HG03097 (cell line): ENCODE results near the gene PTPRM.

Source experiments
- ATAC-seq: cut with Tn5 transposase; IDR thresholded peaks from one replicate; pipeline ENCODE4 v1.9.1; 2021; ENCODE audit not compliant: unreplicated experiment, low FRiP score

PTPRM gene

DNA sequence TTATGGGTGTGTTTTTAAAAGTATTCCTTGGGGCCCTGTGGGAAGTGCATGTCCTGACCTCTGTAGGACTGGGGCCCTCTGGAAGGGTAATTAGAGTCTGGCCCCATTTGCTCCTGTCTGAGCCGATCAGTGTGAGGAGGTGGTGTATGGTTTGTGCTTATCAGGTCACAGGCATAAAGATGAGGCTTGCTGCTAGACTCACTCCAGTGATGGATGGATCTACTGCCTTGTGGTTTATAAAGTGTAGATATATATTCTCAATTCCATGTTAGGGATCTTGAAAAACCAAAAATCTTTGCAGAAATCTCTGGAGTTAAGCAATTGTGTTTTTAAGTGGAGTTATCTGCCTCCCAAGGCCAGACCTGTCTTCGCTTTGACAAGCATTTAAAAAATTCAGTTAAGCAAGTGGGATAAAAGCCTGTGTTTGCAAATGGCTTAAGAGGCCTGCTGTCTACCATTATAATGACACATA, 182.4 kb downstream of the PTPRM start:
- ATAC-seq: no peak

DNA sequence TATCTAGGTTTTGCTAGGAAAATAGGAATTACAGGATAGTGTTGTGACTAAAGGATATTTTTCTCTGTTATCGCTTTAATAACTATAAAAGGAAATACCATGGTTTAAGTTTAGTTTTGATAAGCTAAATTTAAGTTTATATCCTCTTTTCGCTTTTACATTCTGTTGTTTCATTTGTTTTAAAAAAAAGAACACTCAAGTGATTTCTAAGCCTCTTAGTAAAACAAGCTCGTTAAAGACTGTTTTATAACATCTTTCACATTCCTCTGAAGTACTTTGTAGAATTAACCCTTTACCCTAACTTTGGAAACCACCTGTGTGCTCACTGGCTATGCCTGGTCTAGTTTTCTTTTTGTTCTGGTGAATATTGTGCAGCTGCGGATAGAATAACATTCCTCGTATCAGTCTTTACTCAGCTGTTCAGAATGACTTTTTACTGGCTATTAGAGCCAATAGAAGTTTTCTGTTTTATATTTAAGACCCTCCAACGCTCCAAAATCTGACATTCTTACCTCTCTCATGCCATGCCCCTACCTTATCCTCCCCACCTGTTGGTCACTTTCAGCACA, 183.1 kb downstream of the PTPRM start:
- ATAC-seq: no peak

- ATAC-seq: no peak
These were observed 183.8 kb downstream of the PTPRM start for GRCh38 chr18:7750966-7751365.

DNA sequence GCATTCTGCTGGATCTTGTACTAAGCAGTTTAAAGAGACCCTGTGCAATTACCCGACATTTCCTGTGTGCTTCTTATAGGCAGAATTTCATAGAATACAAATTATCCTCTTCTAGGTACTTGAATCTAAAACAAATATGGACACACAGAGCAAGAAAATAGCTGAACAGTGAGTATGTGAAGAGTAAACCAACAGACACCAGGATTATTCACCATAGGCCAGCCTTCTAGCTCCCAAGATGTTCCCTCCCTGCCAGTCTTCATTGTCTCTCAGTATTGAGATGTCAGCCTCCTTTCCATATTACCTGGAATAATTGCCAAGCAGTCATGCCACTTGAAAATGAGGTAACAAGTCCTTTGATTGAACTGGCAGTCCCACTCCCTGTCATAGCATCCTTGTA, 187.1 kb downstream of the PTPRM start:
- no peak for ATAC-seq

- ATAC-seq: no peak
These were observed 187.6 kb downstream of the PTPRM start for GRCh38 chr18:7754725-7755181.

- ATAC-seq: no peak
These were observed 188.8 kb downstream of the PTPRM start for GRCh38 chr18:7755753-7756475.

GRCh38 chr18:7757175-7757574, 190.1 kb downstream of the PTPRM start:
- ATAC-seq: no peak

DNA sequence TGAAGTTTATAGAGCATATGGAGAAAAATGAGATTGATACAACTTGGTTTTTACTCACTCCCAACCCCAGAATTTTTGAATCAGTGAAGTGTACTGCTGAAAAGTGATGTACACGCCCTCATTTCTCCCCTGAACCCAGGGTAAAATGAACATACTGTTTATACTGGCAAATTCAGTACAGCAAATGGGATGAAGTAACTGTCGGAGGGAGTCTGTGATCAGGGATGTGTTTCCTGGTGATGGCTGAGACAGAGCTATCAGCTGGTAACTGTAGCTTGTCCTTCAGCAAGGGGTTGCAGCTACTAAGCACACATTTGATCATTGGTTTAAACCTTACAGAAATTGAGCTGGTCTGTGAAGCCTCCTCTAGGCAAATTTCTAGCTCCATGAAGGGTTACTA, 191.6 kb downstream of the PTPRM start:
- no peak for ATAC-seq

- no peak for ATAC-seq
These were observed 194.1 kb downstream of the PTPRM start for GRCh38 chr18:7760967-7761948.

DNA sequence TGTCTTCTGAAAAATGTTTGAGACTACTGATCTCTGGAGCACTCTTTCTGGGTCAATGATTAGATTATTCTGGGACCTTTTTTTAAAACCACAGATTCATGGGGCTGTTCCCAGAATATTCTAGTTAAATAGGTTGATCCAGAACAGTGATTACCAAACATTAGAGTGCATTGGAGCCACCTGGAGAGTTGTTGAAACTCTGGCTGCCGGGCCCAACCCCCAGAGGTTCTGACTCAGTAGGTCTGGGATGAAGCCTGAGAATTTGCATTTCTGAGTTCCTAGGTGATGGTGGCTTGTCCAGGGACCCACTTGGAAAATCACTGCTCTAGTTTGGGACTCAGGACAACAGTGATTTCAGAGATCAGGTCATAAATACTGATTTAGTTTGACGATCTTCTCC, 197.3 kb downstream of the PTPRM start:
- ATAC-seq: no peak

DNA sequence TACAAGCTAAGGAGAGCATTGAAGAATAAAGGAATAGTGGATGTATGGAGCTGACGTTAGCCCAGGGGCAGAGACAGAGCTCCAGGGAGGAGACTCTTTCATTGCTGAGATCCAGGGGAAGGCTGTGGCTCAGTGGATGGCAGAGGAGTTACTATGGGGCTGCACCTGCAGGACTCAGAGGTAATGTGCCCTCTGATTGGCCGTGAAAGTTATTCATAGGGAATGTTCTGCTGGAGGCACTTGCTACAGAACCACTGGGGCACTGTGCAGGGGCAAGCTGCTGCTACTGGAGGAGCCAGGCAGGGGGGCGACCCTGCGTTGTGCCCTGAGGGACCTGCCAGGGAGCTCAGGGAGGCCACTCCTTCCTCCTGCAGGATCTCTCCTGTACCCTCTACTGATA, 199.2 kb downstream of the PTPRM start:
- ATAC-seq: no peak

GRCh38 chr18:7766817-7767216, 199.7 kb downstream of the PTPRM start:
- ATAC-seq: no peak

DNA sequence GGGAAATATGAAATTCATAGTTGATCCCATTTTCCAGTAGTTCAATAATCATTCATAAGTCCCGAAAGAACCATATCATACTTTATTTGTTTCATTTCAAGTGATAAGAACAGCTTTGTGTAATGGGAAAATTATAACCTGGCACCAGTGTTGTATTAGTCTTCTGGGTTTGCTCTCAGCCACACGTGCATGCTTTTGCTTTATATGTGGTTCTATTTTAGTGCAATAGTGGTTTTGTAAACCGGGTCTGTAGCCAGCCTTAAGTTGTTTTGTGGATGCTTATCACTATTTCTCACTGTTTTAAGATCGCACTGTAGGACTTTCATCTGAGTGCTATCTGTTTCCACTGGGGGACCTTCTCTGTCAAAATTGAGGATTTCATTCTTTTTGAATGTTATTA, 203.8 kb downstream of the PTPRM start:
- ATAC-seq: no peak

DNA sequence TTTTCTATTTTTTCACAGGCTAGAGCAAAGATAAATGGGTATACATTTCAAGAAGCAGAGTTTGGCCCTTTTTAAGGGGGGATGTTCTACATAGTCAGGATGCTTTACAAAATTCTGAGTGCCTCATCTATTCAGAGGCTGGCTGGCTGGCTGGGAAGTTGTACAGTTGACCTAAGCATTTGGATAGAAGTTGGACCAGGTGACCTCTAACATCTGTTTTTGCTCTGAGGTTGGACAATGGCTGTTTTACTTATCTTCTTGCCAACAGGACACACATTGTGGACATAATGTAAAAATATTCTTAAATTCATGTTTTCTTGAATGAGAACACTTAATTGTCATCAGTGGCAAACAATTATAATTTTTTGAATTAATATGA, 205.4 kb downstream of the PTPRM start:
- ATAC-seq: no peak

GRCh38 chr18:7772951-7773350, 205.8 kb downstream of the PTPRM start:
- no peak for ATAC-seq

DNA sequence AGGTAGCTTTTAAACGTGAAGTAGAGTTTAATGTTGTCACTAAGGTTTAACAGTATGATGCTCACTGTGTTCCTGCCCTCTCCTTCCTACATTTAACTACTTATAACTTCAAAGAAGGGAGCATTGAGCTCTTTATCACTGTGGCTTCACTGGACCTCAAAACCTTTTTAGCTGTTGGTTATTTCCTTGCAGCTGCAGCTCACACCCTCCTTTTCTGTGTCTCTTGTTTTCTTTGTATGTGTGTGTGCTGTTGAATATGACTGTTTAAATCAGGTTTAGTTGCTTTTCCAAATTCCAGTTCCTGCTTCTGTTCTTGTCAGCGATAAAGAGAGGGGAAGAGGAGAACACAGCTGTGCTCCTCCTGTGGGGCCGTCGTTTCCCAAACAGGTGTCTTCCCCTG, 208.0 kb downstream of the PTPRM start:
- ATAC-seq: no peak

- no peak for ATAC-seq
These were observed 208.7 kb downstream of the PTPRM start for GRCh38 chr18:7775843-7776242.

DNA sequence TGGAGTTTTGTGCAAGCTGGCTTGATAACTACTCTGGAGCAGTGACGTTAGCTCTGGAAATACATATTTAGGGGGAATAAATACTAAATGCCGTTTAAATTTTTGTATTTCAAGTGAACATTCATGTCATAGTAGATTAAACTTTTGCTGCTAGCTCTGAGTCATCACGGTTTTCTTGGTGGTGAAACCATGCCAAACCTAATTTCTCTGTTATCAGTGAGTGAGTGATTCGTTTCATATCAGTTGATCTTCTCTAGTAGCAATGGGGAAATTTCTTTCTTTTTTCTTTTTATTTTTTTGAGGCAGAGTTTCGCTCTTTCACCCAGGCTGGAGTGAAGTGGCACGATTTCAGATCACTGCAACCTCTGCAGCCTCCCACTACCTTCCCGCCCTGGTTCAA, 211.1 kb downstream of the PTPRM start:
- ATAC-seq: no peak

- ATAC-seq: no peak
These were observed 212.1 kb downstream of the PTPRM start for GRCh38 chr18:7779211-7779610.

DNA sequence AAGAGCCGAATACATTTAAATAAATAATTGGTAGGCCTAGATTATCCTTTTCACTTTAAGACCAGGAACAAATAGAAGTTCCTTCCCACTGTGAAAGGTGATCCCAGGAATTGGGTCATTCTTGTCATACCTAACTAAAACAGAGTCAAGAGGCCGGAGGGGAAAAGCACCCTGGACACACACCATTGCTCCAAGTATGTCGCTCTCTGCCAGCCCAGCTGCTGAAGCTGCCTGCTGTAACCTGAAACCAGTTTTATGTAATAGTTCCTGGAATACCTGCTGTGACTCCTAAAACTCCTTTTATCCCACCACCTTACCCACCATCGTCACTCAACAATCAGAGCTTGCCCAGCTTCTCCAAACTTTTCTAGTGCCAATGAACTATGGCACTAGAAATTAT, 217.1 kb downstream of the PTPRM start:
- no peak for ATAC-seq

DNA sequence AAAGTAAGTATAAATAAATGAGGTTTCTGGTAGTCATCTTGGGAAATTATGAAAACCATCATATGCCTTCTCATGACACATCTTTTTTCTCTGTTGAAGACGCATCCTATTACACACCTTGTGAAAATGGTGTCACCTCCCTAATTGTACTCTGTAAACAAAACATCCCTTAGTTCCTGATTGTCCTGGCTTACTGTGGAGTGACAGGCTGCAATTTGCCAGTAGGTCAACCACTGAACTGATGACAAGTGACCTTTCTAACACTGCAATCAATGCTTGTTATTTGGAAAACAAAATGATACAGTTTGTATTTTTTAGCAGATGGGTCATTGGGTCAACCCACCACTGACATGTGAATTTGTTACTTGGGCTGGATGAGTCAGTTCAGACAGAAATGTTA, 219.5 kb downstream of the PTPRM start:
- ATAC-seq: no peak
